GM12878 (cell line): ENCODE data around the gene DAZAP1. TPM values are rescaled to one million over a fixed set of nuclear protein-coding genes. Genes with fewer than 3 reads are reported as not detected.

ENCODE experiments used
- ATAC-seq: fragments of 200-7000 bp; cut with Tn5 transposase; 3 replicates; pipeline ENCODE4 v1.9.1; 2020; ENCODE audit warnings: mild to moderate bottlenecking, moderate library complexity
- Bru-seq: library from RNA; stranded (reverse); fragments of 400-500 nt; gene quantifications from one replicate; lab custom pipeline; 2021; lab: Mats Ljungman, UMichigan
- BruChase-seq, 2 experiments: library from RNA; stranded (reverse); fragments of 400-500 nt; gene quantifications; one replicate each; lab custom pipeline; 2021; lab: Mats Ljungman, UMichigan
- BruUV-seq: library from RNA; stranded (reverse); fragments of 400-500 nt; replicated peaks from 2 replicates; lab custom pipeline; 2021; lab: Mats Ljungman, UMichigan
- CTCF ChIA-PET: fragments of 300-600 bp; sonication (Branson Sonifier 250); formaldehyde crosslinking; extraction: SDS; loops from one replicate; lab custom pipeline; 2021; ENCODE audit warnings: inconsistent platforms; lab: Yijun Ruan, JAX
- POLR2A ChIA-PET: fragments of 350-600 bp; formaldehyde crosslinking; extraction: SDS; loops from one replicate; lab custom pipeline; 2021; ENCODE audit warnings: inconsistent platforms; lab: Charles Lee
- RAD21 ChIA-PET: fragments of 300-600 bp; sonication (Branson Sonifier 250); formaldehyde crosslinking; loops from one replicate; lab custom pipeline; 2023; ENCODE audit warnings: antibody characterized with exemption; ENCODE audit not compliant: unreplicated experiment; lab: Charles Lee
- SMC1A ChIA-PET: fragments of 300-600 bp; sonication (Branson Sonifier 250); formaldehyde crosslinking; loops from one replicate; lab custom pipeline; 2023; ENCODE audit not compliant: unreplicated experiment, uncharacterized antibody; lab: Charles Lee
- DNase-seq: peaks from one replicate; pipeline ENCODE4 v3.0.0-alpha.2; 2011; ENCODE audit warnings: low read depth, low spot score
- FAIRE-seq: peaks from 3 replicates; lab custom pipeline; 2011; peaks lifted over from hg19 to GRCh38; lab: Jason Lieb, UNC
- H2AFZ ChIP-seq: 2 replicates; pipeline ENCODE4 v1.6.0; 2011; ENCODE audit warnings: low read depth, low read length, control low read depth; ENCODE audit not compliant: control insufficient read depth
- H3K27ac ChIP-seq: 2 replicates; pipeline ENCODE4 v1.5.1; 2011; ENCODE audit warnings: control low read depth; ENCODE audit not compliant: control insufficient read depth, insufficient read depth
- H3K27me3 ChIP-seq, 2 experiments: replicated peaks in 1 of 2; 2 replicates each; pipeline versions ENCODE4 v1.6.0 to v1.6.1; 2011; ENCODE audit warnings: low read length in 1 of 2; ENCODE audit not compliant: control insufficient read depth in 2 of 2, insufficient read depth in 2 of 2
- H3K36me3 ChIP-seq, 2 experiments: 2 replicates each; pipeline ENCODE4 v1.5.1; 2011; ENCODE audit warnings: low read length in 1 of 2; ENCODE audit not compliant: control insufficient read depth in 2 of 2, insufficient read depth in 2 of 2
- H3K4me1 ChIP-seq: 2 replicates; pipeline ENCODE4 v1.6.1; 2011; ENCODE audit warnings: mild to moderate bottlenecking, low read length, moderate library complexity, mixed read lengths; ENCODE audit not compliant: control insufficient read depth, insufficient read depth
- H3K4me2 ChIP-seq: 2 replicates; pipeline ENCODE4 v1.6.0; 2011; ENCODE audit warnings: control low read depth; ENCODE audit not compliant: control insufficient read depth, insufficient read depth
- H3K4me3 ChIP-seq: fragments of 200-600 bp; sonication (generic); 2 replicates; pipeline ENCODE4 v1.5.1; 2016
- H3K79me2 ChIP-seq: 2 replicates; pipeline ENCODE4 v1.6.0; 2011; ENCODE audit warnings: low read length; ENCODE audit not compliant: control insufficient read depth, insufficient read depth
- H3K9ac ChIP-seq: 2 replicates; pipeline ENCODE4 v1.8.0; 2011; ENCODE audit warnings: low read length, control low read depth, mixed read lengths; ENCODE audit not compliant: control insufficient read depth, insufficient read depth
- H3K9me3 ChIP-seq: replicated peaks from 3 replicates; pipeline ENCODE4 v1.5.1; 2011; ENCODE audit warnings: mild to moderate bottlenecking, low read length; ENCODE audit not compliant: control insufficient read depth, insufficient read depth
- H4K20me1 ChIP-seq: 2 replicates; pipeline ENCODE4 v1.6.0; 2011; ENCODE audit not compliant: control insufficient read depth, insufficient read depth
- NFYA ChIP-seq: IDR thresholded peaks from 2 replicates; pipeline ENCODE4 v1.6.1; 2011; ENCODE audit warnings: low read depth, mild to moderate bottlenecking, low read length, improper control_type of control experiment, borderline replicate concordance
- NR2C2 ChIP-seq: IDR thresholded peaks from 2 replicates; pipeline ENCODE4 v1.6.1; 2011; ENCODE audit warnings: borderline replicate concordance, low read depth; ENCODE audit not compliant: control insufficient read depth, insufficient read length
- SMAD5 ChIP-seq: IDR thresholded peaks from 2 replicates; pipeline ENCODE4 v1.6.1; 2016; ENCODE audit warnings: antibody characterized with exemption, low read depth
- YY1 ChIP-seq: IDR thresholded peaks from 2 replicates; pipeline ENCODE4 v1.6.1; 2011; ENCODE audit warnings: low read depth, mild to moderate bottlenecking, low read length
- WGBS: methylation state at CpG from one replicate; pipeline ENCODE4 v1.1.6; 2016; ENCODE audit warnings: low lambda C conversion rate; ENCODE audit not compliant: insufficient replicate concordance, insufficient coverage; ENCODE audit errors: missing lambda C conversion rate; 5-methylcytosine and 5-hydroxymethylcytosine counted together
- in situ Hi-C: fragments of 300-500 bp; cut with MboI; formaldehyde crosslinking; loops from 9 replicates; pipeline ENCODE4 v1.14.3; 2018; ENCODE audit warnings: mixed read lengths
- intact Hi-C: fragments of 100-400 bp; cut with micrococcal nuclease; formaldehyde crosslinking; loops from one replicate; pipeline ENCODE4 v1.14.2; 2022; ENCODE audit not compliant: unreplicated experiment
- long read RNA-seq, 2 experiments: library from polyadenylated mRNA; unstranded; transcript quantifications; one replicate each; pipeline ENCODE4 v2.0.0, GENCODE V29; 2019 to 2020
- polyA minus RNA-seq, 3 experiments: library from RNA; depleted of rRNA, polyadenylated mRNA; stranded (reverse); fragments of >200 nt; gene quantifications; 2 replicates each; pipeline ENCODE4 v1.2.3, GENCODE V29; 2011
- polyA plus RNA-seq, 11 experiments: library from polyadenylated mRNA; depleted of rRNA in 4 of 11; unstranded in 6 of 11; stranded (reverse) in 5 of 11; fragments of >200 nt; fragmentation: Nextera tagmentation in 4 of 11; fragmentation: Illumina TruSeq in 1 of 11; extraction: Ambion mirVana in 4 of 11; extraction: Trizol in 1 of 11; gene quantifications; 1 replicate in 1 of 11; 2 replicates in 10 of 11; pipeline versions ENCODE4 v1.2.1 to v1.2.3, GENCODE V29; 2011 to 2016; ENCODE audit warnings: inconsistent platforms in 2 of 11, missing spikeins in 2 of 11, low read depth in 1 of 11
- total RNA-seq, 4 experiments: library from RNA; depleted of rRNA in 3 of 4; stranded (reverse); fragments of >200 nt in 3 of 4; fragmentation: Illumina TruSeq in 1 of 4; extraction: Trizol in 1 of 4; gene quantifications; 2 replicates each; pipeline versions ENCODE4 v1.2.1 to v1.2.3, GENCODE V29; 2013 to 2021
- TF ChIP-seq, protein P1 (sequence below): fragments of 450-650 bp; conservative IDR thresholded peaks from 2 replicates; pipeline ENCODE4 v1.6.1; 2017; ENCODE audit warnings: mild to moderate bottlenecking, moderate library complexity
- TF ChIP-seq, protein P2 (sequence below): fragments of 450-650 bp; IDR thresholded peaks from 2 replicates; pipeline ENCODE4 v1.6.1; 2016; ENCODE audit warnings: mild to moderate bottlenecking
- TF ChIP-seq, protein P3 (sequence below): fragments of 450-650 bp; IDR thresholded peaks from 2 replicates; pipeline ENCODE4 v1.6.1; 2017; ENCODE audit warnings: low read depth, mild to moderate bottlenecking, moderate library complexity
- TF ChIP-seq, protein P4 (sequence below): fragments of 450-650 bp; formaldehyde crosslinking; IDR thresholded peaks from 2 replicates; pipeline ENCODE4 v1.4.0; 2020; ENCODE audit warnings: mild to moderate bottlenecking, moderate library complexity

DAZAP1 gene
- 111 and 128 TPM in 2 replicates for total RNA-seq (2013; cell fraction: nucleolus; rRNA removed)
- total RNA-seq (2014; rRNA removed) (122 and 127 TPM in 2 replicates), total RNA-seq (2014; rRNA removed; fragmentation: Illumina TruSeq; extraction: Trizol) (82.5 and 93.4 TPM in 2 replicates), total RNA-seq (2021) (223 and 240 TPM in 2 replicates), polyA plus RNA-seq (2011; rRNA removed) (110 and 123 TPM in 2 replicates), polyA plus RNA-seq (2014; fragmentation: Illumina TruSeq; extraction: Trizol) (69.0 and 91.2 TPM in 2 replicates), polyA plus RNA-seq (2014; fragmentation: Nextera tagmentation; extraction: Ambion mirVana) (10 to 100 TPM in 1 of 2 experiments, 1 to 10 TPM in 1; 9.9 to 27.7 TPM), polyA plus RNA-seq (2014; rRNA removed) (164 and 194 TPM in 2 replicates), polyA plus RNA-seq (2016; fragmentation: Nextera tagmentation; extraction: Ambion mirVana) (10 to 100 TPM; 16.9 to 17.9 TPM), polyA minus RNA-seq (2011; rRNA and poly(A)+ RNA removed) (27.9 and 29.7 TPM in 2 replicates), Bru-seq, nascent RNA (percentile 86 among the genes with signal in this experiment), BruChase-seq, experiment 1, labeled RNA remaining after a 6-hour chase (percentile 95 among the genes with signal in this experiment), BruChase-seq, experiment 2, labeled RNA remaining after a 2-hour chase (percentile 95 among the genes with signal in this experiment)
- 23.5 TPM for polyA plus RNA-seq (2011; ENCODE audit: low read depth)
- polyA plus RNA-seq (2011; cell fraction: cytosol; rRNA removed): 47.6 and 72.8 TPM in 2 replicates
- polyA plus RNA-seq (2011; cell fraction: nucleus; rRNA removed): 106 and 159 TPM in 2 replicates
- polyA plus RNA-seq (2012): 71.1 and 77.1 TPM in 2 replicates
- 26.6 and 31.5 TPM in 2 replicates for polyA minus RNA-seq (2011; cell fraction: cytosol; rRNA and poly(A)+ RNA removed)
- 17.4 and 38.3 TPM in 2 replicates for polyA minus RNA-seq (2011; cell fraction: nucleus; rRNA and poly(A)+ RNA removed)
- long read RNA-seq, experiment 1, partial matches to known transcripts: 2 of 5 reads
- long read RNA-seq, experiment 1, other reads (novel, unspliced or antisense): 1 of 5 reads
- long read RNA-seq, experiment 2, partial matches to known transcripts: 1 of 4 reads
- long read RNA-seq, experiment 2, other reads (novel, unspliced or antisense): 0 of 4 reads

DNA sequence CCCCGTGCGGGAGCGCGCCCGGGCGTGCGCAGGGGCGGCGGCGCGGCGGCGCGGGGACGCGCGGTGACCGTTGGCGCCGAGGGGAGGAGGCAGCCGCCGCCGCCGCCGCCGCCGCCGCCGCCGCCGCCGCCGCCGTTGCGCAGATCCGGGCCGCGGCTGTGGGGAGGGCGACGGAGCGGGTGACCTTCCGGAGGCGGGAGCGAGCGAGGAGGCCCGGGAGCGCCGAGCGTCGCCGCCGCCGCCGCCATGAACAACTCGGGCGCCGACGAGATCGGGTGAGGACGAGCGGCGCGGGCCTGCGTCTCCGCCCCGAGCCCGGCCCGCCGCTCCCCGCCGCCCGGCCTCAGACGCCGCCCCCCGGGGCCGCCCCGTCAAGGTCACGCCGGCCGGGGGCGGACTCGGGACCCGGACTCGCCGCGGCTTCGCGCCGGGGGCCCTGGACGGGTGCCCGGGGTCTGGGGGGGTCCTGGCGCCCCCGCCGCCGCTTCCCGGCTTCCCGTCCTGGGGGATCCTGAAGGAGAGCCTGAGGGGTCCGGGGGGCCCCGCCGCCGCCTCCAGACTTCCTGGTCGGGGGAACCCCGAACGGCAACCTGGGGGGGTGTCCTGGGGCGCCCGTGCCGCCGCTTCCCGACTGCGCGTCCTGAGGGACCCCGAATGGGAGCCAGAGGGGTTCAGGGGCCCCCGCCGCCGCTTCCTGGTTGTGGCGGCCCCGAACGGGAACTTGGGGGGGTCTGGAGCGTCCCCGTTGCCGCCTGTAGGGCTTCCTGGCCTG, at the start of gene DAZAP1:
DAZAP1 (plus strand) TSS at position 59 of the 772 bp plus-strand sequence; CDS start at position 247, 188 bp downstream.
- POLR2A ChIA-PET: no interaction called here
- H4K20me1 ChIP-seq: peaks cover 23% of the 10 kb centered on the region
- BruUV-seq: no TSS peak
- TF ChIP-seq NFYA (no peak), NR2C2 (no peak), YY1 (no peak; the same call in 1 of the 2 replicates), SMAD5 (no peak)
- TF ChIP-seq, protein P1, sequence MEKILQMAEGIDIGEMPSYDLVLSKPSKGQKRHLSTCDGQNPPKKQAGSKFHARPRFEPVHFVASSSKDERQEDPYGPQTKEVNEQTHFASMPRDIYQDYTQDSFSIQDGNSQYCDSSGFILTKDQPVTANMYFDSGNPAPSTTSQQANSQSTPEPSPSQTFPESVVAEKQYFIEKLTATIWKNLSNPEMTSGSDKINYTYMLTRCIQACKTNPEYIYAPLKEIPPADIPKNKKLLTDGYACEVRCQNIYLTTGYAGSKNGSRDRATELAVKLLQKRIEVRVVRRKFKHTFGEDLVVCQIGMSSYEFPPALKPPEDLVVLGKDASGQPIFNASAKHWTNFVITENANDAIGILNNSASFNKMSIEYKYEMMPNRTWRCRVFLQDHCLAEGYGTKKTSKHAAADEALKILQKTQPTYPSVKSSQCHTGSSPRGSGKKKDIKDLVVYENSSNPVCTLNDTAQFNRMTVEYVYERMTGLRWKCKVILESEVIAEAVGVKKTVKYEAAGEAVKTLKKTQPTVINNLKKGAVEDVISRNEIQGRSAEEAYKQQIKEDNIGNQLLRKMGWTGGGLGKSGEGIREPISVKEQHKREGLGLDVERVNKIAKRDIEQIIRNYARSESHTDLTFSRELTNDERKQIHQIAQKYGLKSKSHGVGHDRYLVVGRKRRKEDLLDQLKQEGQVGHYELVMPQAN: peak; percentile 61
- TF ChIP-seq, protein P2, sequence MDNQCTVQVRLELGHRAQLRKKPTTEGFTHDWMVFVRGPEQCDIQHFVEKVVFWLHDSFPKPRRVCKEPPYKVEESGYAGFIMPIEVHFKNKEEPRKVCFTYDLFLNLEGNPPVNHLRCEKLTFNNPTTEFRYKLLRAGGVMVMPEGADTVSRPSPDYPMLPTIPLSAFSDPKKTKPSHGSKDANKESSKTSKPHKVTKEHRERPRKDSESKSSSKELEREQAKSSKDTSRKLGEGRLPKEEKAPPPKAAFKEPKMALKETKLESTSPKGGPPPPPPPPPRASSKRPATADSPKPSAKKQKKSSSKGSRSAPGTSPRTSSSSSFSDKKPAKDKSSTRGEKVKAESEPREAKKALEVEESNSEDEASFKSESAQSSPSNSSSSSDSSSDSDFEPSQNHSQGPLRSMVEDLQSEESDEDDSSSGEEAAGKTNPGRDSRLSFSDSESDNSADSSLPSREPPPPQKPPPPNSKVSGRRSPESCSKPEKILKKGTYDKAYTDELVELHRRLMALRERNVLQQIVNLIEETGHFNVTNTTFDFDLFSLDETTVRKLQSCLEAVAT: no peak
- TF ChIP-seq, protein P3, sequence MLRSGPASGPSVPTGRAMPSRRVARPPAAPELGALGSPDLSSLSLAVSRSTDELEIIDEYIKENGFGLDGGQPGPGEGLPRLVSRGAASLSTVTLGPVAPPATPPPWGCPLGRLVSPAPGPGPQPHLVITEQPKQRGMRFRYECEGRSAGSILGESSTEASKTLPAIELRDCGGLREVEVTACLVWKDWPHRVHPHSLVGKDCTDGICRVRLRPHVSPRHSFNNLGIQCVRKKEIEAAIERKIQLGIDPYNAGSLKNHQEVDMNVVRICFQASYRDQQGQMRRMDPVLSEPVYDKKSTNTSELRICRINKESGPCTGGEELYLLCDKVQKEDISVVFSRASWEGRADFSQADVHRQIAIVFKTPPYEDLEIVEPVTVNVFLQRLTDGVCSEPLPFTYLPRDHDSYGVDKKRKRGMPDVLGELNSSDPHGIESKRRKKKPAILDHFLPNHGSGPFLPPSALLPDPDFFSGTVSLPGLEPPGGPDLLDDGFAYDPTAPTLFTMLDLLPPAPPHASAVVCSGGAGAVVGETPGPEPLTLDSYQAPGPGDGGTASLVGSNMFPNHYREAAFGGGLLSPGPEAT: no peak
- TF ChIP-seq, protein P4, sequence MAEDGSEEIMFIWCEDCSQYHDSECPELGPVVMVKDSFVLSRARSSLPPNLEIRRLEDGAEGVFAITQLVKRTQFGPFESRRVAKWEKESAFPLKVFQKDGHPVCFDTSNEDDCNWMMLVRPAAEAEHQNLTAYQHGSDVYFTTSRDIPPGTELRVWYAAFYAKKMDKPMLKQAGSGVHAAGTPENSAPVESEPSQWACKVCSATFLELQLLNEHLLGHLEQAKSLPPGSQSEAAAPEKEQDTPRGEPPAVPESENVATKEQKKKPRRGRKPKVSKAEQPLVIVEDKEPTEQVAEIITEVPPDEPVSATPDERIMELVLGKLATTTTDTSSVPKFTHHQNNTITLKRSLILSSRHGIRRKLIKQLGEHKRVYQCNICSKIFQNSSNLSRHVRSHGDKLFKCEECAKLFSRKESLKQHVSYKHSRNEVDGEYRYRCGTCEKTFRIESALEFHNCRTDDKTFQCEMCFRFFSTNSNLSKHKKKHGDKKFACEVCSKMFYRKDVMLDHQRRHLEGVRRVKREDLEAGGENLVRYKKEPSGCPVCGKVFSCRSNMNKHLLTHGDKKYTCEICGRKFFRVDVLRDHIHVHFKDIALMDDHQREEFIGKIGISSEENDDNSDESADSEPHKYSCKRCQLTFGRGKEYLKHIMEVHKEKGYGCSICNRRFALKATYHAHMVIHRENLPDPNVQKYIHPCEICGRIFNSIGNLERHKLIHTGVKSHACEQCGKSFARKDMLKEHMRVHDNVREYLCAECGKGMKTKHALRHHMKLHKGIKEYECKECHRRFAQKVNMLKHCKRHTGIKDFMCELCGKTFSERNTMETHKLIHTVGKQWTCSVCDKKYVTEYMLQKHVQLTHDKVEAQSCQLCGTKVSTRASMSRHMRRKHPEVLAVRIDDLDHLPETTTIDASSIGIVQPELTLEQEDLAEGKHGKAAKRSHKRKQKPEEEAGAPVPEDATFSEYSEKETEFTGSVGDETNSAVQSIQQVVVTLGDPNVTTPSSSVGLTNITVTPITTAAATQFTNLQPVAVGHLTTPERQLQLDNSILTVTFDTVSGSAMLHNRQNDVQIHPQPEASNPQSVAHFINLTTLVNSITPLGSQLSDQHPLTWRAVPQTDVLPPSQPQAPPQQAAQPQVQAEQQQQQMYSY (CRISPR knock-in tag): no peak

More for the DNA sequence above, at the start of gene DAZAP1:
- ATAC-seq (peak; percentile 16), DNase-seq (no peak), FAIRE-seq (no peak)
- Histone ChIP-seq H3K4me3 (peak within 1 kb of the TSS; percentile 81), H3K27ac (peak within 1 kb of the TSS; percentile 93), H2AFZ (peak within 1 kb of the TSS; percentile 29), H3K79me2 (peaks cover 53% of the 10 kb centered on the region), H3K4me2 (peak within 1 kb of the TSS; percentile 68), H3K9me3 (no peaks in the 10 kb centered on the region), H3K36me3 (peaks cover 0 to 15% of the 10 kb centered on the region in 2 experiments), H3K9ac (peak within 1 kb of the TSS; percentile 99), H3K4me1 (peaks cover 23% of the 10 kb centered on the region), H3K27me3 (peaks cover under 1% of the 10 kb centered on the region in 2 experiments; a peak in 2 of 4 replicates)
- SMC1A ChIA-PET: no interaction called here
- in situ Hi-C loops: no loop called here
- intact Hi-C loops: no loop called here
- RAD21 ChIA-PET: interaction anchor here (1.0 kb wide), 1 partner anchor 163 kb away, joined by 3 read pairs; no protein-coding TSS in a partner anchor
- CTCF ChIA-PET: no interaction called here
- under 1% methylated on average over 37 of the region's 121 CpGs for WGBS
